ENCODE results near the gene TCL1A.

GRCh38 chr14:95733212-95733611 lies 19.3 kb upstream of the TCL1A start:
- TF ChIP-seq CTCF (IDR thresholded peaks at IDR 0.05) = no peak
- no peak for TF ChIP-seq POLR2A (IDR thresholded peaks at IDR 0.05)

Measured in esophagus squamous epithelium (tissue), 4 donors.